AG09309 (cell line): ENCODE results near the gene KRT80.

ENCODE experiments used
- DNase-seq: peaks from one replicate; pipeline ENCODE4 v3.0.0-alpha.2; 2010; ENCODE audit warnings: low read depth
- H3K4me3 ChIP-seq: 2 replicates; pipeline ENCODE4 v1.5.1; 2011; ENCODE audit warnings: mild to moderate bottlenecking, low read depth, low read length, moderate library complexity; ENCODE audit not compliant: control insufficient read depth
- CTCF ChIP-seq: IDR thresholded peaks from 2 replicates; pipeline ENCODE4 v1.5.1; 2011; ENCODE audit warnings: mild to moderate bottlenecking, low read depth, low read length, inconsistent platforms; ENCODE audit not compliant: insufficient read depth, control insufficient read depth; ENCODE audit errors: missing control alignments

Gene KRT80

GRCh38 chr12:52206304-52207040 lies 14.7 kb upstream of the KRT80 start:
- TF ChIP-seq CTCF = no peak
- DNase-seq = no peak
- H3K4me3 ChIP-seq = no peak overlapping the region

DNA sequence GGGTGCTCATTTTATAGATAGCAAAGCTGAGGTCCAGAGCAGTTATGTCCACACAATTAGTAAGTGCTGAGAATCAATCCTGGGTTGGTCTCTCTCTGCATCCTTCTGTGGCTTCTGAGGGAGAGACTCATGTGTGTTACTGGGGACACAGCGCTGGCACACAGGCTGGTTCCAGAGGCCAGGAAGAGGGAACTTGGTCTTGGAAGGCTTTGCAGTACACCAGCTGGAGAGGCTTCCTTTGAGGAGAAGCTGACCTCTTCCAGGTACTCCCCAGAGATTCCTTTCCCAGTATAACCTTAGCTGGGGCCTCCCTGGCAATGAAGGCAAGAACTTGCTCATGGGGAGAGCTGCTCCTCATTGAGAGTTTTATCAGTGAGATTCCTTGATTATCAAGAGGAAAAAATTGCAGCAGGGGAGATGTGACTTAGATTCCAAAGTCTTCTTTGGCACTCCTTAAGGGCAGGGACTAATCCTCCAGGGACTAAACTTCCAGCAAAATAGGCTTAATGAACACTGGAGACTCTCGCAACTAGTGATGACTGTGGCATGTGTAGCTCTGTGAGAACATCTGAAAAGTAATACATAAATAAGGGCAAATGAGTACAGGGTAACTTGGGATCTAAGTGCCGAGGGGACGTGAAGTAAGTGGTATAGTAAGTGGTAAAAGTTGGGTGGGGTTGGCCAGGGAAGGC lies 13.9 kb upstream of the KRT80 start:
- no peak overlapping the region for H3K4me3 ChIP-seq
- DNase-seq = no peak
- TF ChIP-seq CTCF = no peak

DNA sequence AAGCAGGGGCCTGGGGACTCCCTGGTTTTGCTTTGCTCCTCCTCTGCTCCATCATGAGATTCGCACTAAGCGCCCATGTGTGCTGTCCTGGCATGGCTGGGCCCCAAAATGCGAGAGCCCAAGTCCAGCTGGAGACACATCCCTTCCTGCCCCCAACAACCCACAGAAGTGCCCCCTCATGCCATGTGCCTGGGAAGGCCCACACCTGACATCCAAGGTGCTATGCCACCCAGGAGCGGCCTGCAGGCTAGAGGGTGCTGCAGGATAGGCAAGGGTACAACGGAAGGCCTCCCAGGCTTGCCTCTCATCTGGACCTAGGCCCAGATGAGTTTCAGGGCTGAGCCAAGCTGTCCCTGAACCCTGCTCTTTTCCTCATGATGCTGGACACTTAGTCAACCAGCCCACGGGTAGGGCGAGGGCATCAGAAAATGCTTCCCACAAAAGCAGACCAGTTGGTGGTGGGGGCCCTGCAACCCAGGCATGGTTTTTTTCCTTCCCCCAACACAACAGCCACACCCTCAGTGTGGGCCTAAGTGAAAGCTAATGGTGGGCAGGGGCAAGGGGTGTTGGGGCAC lies 13.2 kb upstream of the KRT80 start:
- TF ChIP-seq CTCF = no peak
- no peak overlapping the region for H3K4me3 ChIP-seq
- no peak for DNase-seq

- TF ChIP-seq CTCF = no peak
- DNase-seq = no peak
- H3K4me3 ChIP-seq = no peak overlapping the region
Measured at GRCh38 chr12:52204095-52204930, 12.5 kb upstream of the KRT80 start.

- DNase-seq = no peak
- TF ChIP-seq CTCF = no peak
- H3K4me3 ChIP-seq = no peak overlapping the region
Measured at GRCh38 chr12:52203079-52203921, 11.5 kb upstream of the KRT80 start.
